ENCODE measurements around the gene PARD3. TPM values are rescaled to one million over a fixed set of nuclear protein-coding genes. Genes with fewer than 3 reads are reported as not detected.
A peak's percentile ranks its signal among the peaks of the same experiment; 100 is the strongest.

The PARD3 gene
- total and polyA plus RNA-seq, 2 donors from 2014 or later = 21.1 to 47.5 TPM

GRCh38 chr10:34578468-34578867 is 236.6 kb downstream of the PARD3 start:
- Histone ChIP-seq H3K4me3 (ENCODE audit: low read length in 3 of 3) (no peak overlapping the region), H3K4me1 (ENCODE audit: control insufficient read depth in 2 of 3, insufficient read depth in 2 of 3, low read depth in 1 of 3, low read length in 3 of 3) (peaks cover 0 to 3% (median 0%) of the 10 kb centered on the region in 3 donors), H3K9me3 (ENCODE audit: control insufficient read depth in 2 of 3, insufficient read depth in 1 of 3, low read length in 3 of 3) (no peaks in the 10 kb centered on the region), H3K9ac (ENCODE audit: low read length in 3 of 3) (no peak overlapping the region), H3K36me3 (ENCODE audit: control insufficient read depth in 2 of 3, insufficient read depth in 3 of 3, low read length in 3 of 3) (no peaks in the 10 kb centered on the region), H3K27me3 (ENCODE audit: control insufficient read depth, insufficient read depth, low read length) (no peaks in the 10 kb centered on the region), H3K27ac (ENCODE audit: low read depth in 2 of 2, low read length in 2 of 2) (no peak overlapping the region)
- no peak for TF ChIP-seq CTCF (IDR thresholded peaks at IDR 0.05; ENCODE audit: borderline replicate concordance, extremely low read depth, insufficient read depth)
- DNase-seq = no peak
- intact Hi-C loops (cut with DNase I) = no loop called here
- no peak for FAIRE-seq

GRCh38 chr10:34576797-34577196 is 238.3 kb downstream of the PARD3 start:
- no peaks in the 10 kb centered on the region for H3K9me3 ChIP-seq (ENCODE audit: control insufficient read depth in 2 of 3, insufficient read depth in 1 of 3, low read length in 3 of 3)
- FAIRE-seq (no peak), DNase-seq (no peak)
- no peak overlapping the region for H3K27ac ChIP-seq (ENCODE audit: low read depth in 2 of 2, low read length in 2 of 2)
- intact Hi-C loops (cut with DNase I) = no loop called here
- H3K27me3 ChIP-seq (ENCODE audit: control insufficient read depth, insufficient read depth, low read length) = no peaks in the 10 kb centered on the region
- H3K9ac ChIP-seq (ENCODE audit: low read length in 3 of 3) = no peak overlapping the region
- H3K4me1 ChIP-seq (ENCODE audit: control insufficient read depth in 2 of 3, insufficient read depth in 2 of 3, low read depth in 1 of 3, low read length in 3 of 3) = peaks cover 0 to 3% (median 0%) of the 10 kb centered on the region in 3 donors
- H3K36me3 ChIP-seq (ENCODE audit: control insufficient read depth in 2 of 3, insufficient read depth in 3 of 3, low read length in 3 of 3) = no peaks in the 10 kb centered on the region
- TF ChIP-seq CTCF (IDR thresholded peaks at IDR 0.05; ENCODE audit: borderline replicate concordance, extremely low read depth, insufficient read depth) = no peak
- no peak overlapping the region for H3K4me3 ChIP-seq (ENCODE audit: low read length in 3 of 3)

- H3K4me1 ChIP-seq (ENCODE audit: control insufficient read depth in 2 of 3, insufficient read depth in 2 of 3, low read depth in 1 of 3, low read length in 3 of 3) = no peaks in the 10 kb centered on the region
- intact Hi-C loops (cut with DNase I) = no loop called here
- DNase-seq (peak in 1 of 5 donors; percentile 14), FAIRE-seq (no peak)
- H3K9ac ChIP-seq (ENCODE audit: low read length in 3 of 3) = no peak overlapping the region
- H3K27ac ChIP-seq (ENCODE audit: low read depth in 2 of 2, low read length in 2 of 2) = no peak overlapping the region
- no peaks in the 10 kb centered on the region for H3K27me3 ChIP-seq (ENCODE audit: control insufficient read depth, insufficient read depth, low read length)
- no peak overlapping the region for H3K4me3 ChIP-seq (ENCODE audit: low read length in 3 of 3)
- no peaks in the 10 kb centered on the region for H3K36me3 ChIP-seq (ENCODE audit: control insufficient read depth in 2 of 3, insufficient read depth in 3 of 3, low read length in 3 of 3)
- TF ChIP-seq CTCF (IDR thresholded peaks at IDR 0.05; ENCODE audit: borderline replicate concordance, extremely low read depth, insufficient read depth) = no peak
- no peaks in the 10 kb centered on the region for H3K9me3 ChIP-seq (ENCODE audit: control insufficient read depth in 2 of 3, insufficient read depth in 1 of 3, low read length in 3 of 3)
Measured at GRCh38 chr10:34575882-34576281, 239.2 kb downstream of the PARD3 start.

GRCh38 chr10:34574353-34574934 is 240.7 kb downstream of the PARD3 start:
- no peaks in the 10 kb centered on the region for H3K9me3 ChIP-seq (ENCODE audit: control insufficient read depth in 2 of 3, insufficient read depth in 1 of 3, low read length in 3 of 3)
- H3K9ac ChIP-seq (ENCODE audit: low read length in 3 of 3) = no peak overlapping the region
- TF ChIP-seq CTCF (IDR thresholded peaks at IDR 0.05; ENCODE audit: borderline replicate concordance, extremely low read depth, insufficient read depth) = no peak
- no peak overlapping the region for H3K27ac ChIP-seq (ENCODE audit: low read depth in 2 of 2, low read length in 2 of 2)
- FAIRE-seq (no peak), DNase-seq (no peak)
- H3K36me3 ChIP-seq (ENCODE audit: control insufficient read depth in 2 of 3, insufficient read depth in 3 of 3, low read length in 3 of 3) = no peaks in the 10 kb centered on the region
- intact Hi-C loops (cut with DNase I) = no loop called here
- no peak overlapping the region for H3K4me3 ChIP-seq (ENCODE audit: low read length in 3 of 3)
- H3K27me3 ChIP-seq (ENCODE audit: control insufficient read depth, insufficient read depth, low read length) = no peaks in the 10 kb centered on the region
- no peaks in the 10 kb centered on the region for H3K4me1 ChIP-seq (ENCODE audit: control insufficient read depth in 2 of 3, insufficient read depth in 2 of 3, low read depth in 1 of 3, low read length in 3 of 3)

All from kidney (tissue), 14 donors.